Measurements from ENCODE around the gene THBD. TPM values are rescaled to one million over a fixed set of nuclear protein-coding genes. Genes with fewer than 3 reads are reported as not detected.

THBD gene
- total RNA-seq, 2 donors from 2014 or later = 37.0 to 96.7 TPM

GRCh38 chr20:23071996-23072395 lies 22.5 kb upstream of the THBD start:
- no peak for TF ChIP-seq CTCF (IDR thresholded peaks at IDR 0.05)
- no peaks in the 10 kb centered on the region for H3K27me3 ChIP-seq
- no peak overlapping the region for H3K4me3 ChIP-seq
- no peak overlapping the region for H3K27ac ChIP-seq
- no peaks in the 10 kb centered on the region for H3K36me3 ChIP-seq
- no peaks in the 10 kb centered on the region for H3K9me3 ChIP-seq
- DNase-seq (ENCODE audit: low spot score) = no peak
- no peaks in the 10 kb centered on the region for H3K4me1 ChIP-seq

- Histone ChIP-seq H3K9me3 (no peaks in the 10 kb centered on the region), H3K27me3 (no peaks in the 10 kb centered on the region), H3K4me1 (no peaks in the 10 kb centered on the region), H3K36me3 (no peaks in the 10 kb centered on the region), H3K27ac (no peak overlapping the region), H3K4me3 (no peak overlapping the region)
- no peak for DNase-seq (ENCODE audit: low spot score)
- TF ChIP-seq CTCF (IDR thresholded peaks at IDR 0.05) = no peak
Observed at GRCh38 chr20:23071398-23071797, 21.9 kb upstream of the THBD start.

- no peak for TF ChIP-seq CTCF (IDR thresholded peaks at IDR 0.05)
- Histone ChIP-seq H3K27me3 (no peaks in the 10 kb centered on the region), H3K9me3 (no peaks in the 10 kb centered on the region), H3K4me3 (no peak overlapping the region), H3K36me3 (no peaks in the 10 kb centered on the region), H3K4me1 (no peaks in the 10 kb centered on the region), H3K27ac (no peak overlapping the region)
- DNase-seq (ENCODE audit: low spot score) = no peak
Observed at GRCh38 chr20:23069108-23069507, 19.6 kb upstream of the THBD start.

GRCh38 chr20:23068283-23068682 lies 18.8 kb upstream of the THBD start:
- no peak for DNase-seq (ENCODE audit: low spot score)
- H3K9me3 ChIP-seq = no peaks in the 10 kb centered on the region

GRCh38 chr20:23066772-23067171 lies 17.3 kb upstream of the THBD start:
- no peak for TF ChIP-seq CTCF (IDR thresholded peaks at IDR 0.05)
- no peak overlapping the region for H3K27ac ChIP-seq

More at GRCh38 chr20:23068283-23068682, 18.8 kb upstream of the THBD start:
- Histone ChIP-seq H3K4me3 (no peak overlapping the region), H3K27me3 (no peaks in the 10 kb centered on the region), H3K27ac (no peak overlapping the region), H3K36me3 (no peaks in the 10 kb centered on the region), H3K4me1 (no peaks in the 10 kb centered on the region)
- no peak for TF ChIP-seq CTCF (IDR thresholded peaks at IDR 0.05)

More at GRCh38 chr20:23066772-23067171, 17.3 kb upstream of the THBD start:
- Histone ChIP-seq H3K36me3 (no peaks in the 10 kb centered on the region), H3K27me3 (no peaks in the 10 kb centered on the region), H3K4me3 (no peak overlapping the region), H3K9me3 (no peaks in the 10 kb centered on the region), H3K4me1 (peaks cover 0 to 12% of the 10 kb centered on the region in 2 donors)
- DNase-seq (ENCODE audit: low spot score) = no peak

Measured in right atrium auricular region (tissue), 2 donors.